GM12892 (cell line): Measurements from ENCODE around the gene SYNGR2.

ENCODE experiments used
- DNase-seq: peaks from one replicate; pipeline ENCODE4 v3.0.0; 2011; ENCODE audit not compliant: insufficient read length
- FAIRE-seq: peaks from 2 replicates; lab custom pipeline; 2011; peaks lifted over from hg19 to GRCh38; lab: Jason Lieb, UNC
- POLR2A ChIP-seq: IDR thresholded peaks from 2 replicates; pipeline ENCODE4 v1.6.1; 2011; ENCODE audit warnings: low read depth, low read length, control low read depth
- POLR2AphosphoS5 ChIP-seq: IDR thresholded peaks from 2 replicates; pipeline ENCODE4 v1.6.1; 2011; ENCODE audit warnings: low read depth, low read length, control low read depth
- TAF1 ChIP-seq: IDR thresholded peaks from 2 replicates; pipeline ENCODE4 v1.6.1; 2011; ENCODE audit warnings: low read depth, mild to moderate bottlenecking, control low read depth, low read length, borderline replicate concordance

The SYNGR2 gene

GRCh38 chr17:78184351-78184750 is 16.0 kb downstream of the SYNGR2 start:
- TF ChIP-seq POLR2A (no peak), POLR2AphosphoS5 (no peak), TAF1 (no peak)
- no peak for FAIRE-seq
- no peak for DNase-seq

- TF ChIP-seq POLR2AphosphoS5, result no peak
- FAIRE-seq, result no peak
- no peak for DNase-seq
Observed at GRCh38 chr17:78184868-78185267, 16.5 kb downstream of the SYNGR2 start.

- TF ChIP-seq POLR2AphosphoS5, result no peak
- no peak for TF ChIP-seq TAF1
- TF ChIP-seq POLR2A, result no peak
- FAIRE-seq (no peak), DNase-seq (no peak)
Observed at GRCh38 chr17:78185981-78186691, 17.8 kb downstream of the SYNGR2 start.

- FAIRE-seq (peak; percentile 98), DNase-seq (peak; percentile 99)
- TF ChIP-seq TAF1 (peak; percentile 18; the same call in 1 of the 2 replicates), POLR2AphosphoS5 (peak; percentile 96), POLR2A (peak; percentile 96)
Observed at GRCh38 chr17:78186692-78187595, 18.6 kb downstream of the SYNGR2 start, which contains the start of the genes AFMID and TK1. Gene AFMID, plus strand, starts transcription at chr17:78187362. Its CDS starts 9 bp downstream, at chr17:78187371. Gene TK1, minus strand, starts transcription at chr17:78187052. Its CDS starts 58 bp downstream, at chr17:78186994.

DNA sequence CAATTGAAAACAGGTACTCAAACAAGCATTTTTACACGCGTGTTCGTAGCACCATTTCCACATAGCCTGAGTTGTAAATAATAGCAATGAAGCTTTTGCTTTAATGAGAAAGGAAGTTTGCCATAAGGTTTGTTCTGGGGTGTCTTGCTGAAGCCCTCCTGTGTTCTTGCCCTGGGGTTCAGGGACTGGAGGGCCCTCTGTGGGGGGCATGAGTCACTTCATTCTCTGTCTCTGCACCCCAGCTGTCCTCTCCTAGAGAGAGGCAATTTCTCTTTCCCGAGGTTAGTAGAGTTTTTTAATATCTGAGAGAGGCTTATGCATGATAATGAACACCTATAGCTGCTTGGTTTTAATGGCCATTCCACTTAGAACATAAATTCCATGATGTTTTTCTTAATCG is 28.3 kb downstream of the SYNGR2 start:
- DNase-seq (no peak), FAIRE-seq (no peak)
- TF ChIP-seq POLR2AphosphoS5 (no peak), POLR2A (no peak), TAF1 (no peak)

DNA sequence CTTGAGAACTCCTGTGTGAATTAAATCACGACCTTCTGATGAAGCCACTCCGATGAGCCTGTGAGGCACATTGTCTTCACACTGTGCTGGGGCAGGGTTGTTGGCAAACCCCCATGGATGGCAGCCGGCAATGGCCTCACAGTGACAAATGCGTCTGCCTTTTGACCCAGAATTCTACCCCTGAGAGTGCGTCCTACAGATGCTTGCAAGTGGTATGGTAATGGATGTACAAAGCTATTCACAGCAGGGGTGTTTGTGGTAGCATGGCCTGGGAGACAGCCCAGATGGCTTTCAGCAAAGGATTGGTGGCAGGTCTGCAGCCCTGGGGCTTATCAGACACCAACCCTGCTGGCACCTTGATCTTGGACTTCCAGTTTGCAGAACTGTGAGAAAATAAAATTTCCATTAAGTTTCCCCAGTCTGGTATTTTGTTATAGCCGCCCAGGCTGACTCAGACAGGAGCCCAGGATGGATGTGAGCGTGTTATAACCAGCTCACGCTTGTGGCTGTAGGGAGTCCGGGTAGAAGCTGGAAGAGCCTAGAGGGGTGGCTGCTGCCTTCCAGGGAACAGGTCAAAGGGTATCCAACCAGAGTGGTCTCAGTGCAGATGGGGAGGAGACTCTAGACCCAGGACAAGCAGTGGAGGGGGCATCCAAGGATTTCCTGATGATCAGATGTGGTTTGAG is 28.9 kb downstream of the SYNGR2 start:
- FAIRE-seq (no peak), DNase-seq (no peak)
- no peak for TF ChIP-seq TAF1
- TF ChIP-seq POLR2A, result no peak
- no peak for TF ChIP-seq POLR2AphosphoS5

- FAIRE-seq (no peak), DNase-seq (no peak)
- TF ChIP-seq POLR2A, result no peak
- TF ChIP-seq POLR2AphosphoS5, result no peak
- no peak for TF ChIP-seq TAF1
Observed at GRCh38 chr17:78200451-78200850, 32.1 kb downstream of the SYNGR2 start.

GRCh38 chr17:78202666-78203065 is 34.3 kb downstream of the SYNGR2 start:
- FAIRE-seq (no peak), DNase-seq (no peak)
- TF ChIP-seq TAF1, result no peak
- no peak for TF ChIP-seq POLR2AphosphoS5
- TF ChIP-seq POLR2A, result no peak

DNA sequence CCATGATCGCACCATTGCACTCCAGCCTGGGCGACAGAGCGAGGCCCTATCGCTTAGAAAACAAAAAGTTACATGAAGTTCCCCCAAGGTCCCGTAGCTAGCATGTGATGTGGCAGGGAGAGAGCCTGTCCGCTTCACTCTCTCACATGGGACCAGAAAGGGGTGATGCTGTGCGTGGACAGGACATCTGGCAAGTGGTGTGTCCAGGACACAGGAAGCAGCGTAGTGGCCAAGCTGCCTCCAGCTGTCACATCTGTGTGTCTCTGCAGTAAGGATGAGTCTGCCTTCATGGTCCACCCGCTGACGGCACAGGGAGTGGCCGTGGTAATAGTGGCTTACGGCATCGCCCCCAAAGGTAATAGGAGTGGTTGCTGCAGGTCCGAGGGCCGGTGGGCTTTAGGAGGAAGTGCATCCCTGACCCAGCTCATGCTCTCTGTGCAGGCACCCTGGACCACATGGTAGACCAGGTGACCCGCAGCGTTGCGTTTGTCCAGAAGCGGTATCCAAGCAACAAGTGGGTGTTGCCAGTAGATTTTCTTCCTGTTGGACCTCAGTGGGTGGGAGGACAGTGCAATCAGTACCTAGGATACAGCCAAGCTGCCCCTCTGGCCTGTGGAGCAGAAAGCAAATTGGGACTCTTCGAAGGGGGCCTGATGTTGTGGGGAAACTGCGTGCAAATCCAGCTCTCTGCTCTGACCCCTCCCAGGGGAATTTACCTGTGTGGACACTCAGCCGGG is 36.2 kb downstream of the SYNGR2 start:
- FAIRE-seq, result no peak

GRCh38 chr17:78205124-78205775 is 36.9 kb downstream of the SYNGR2 start:
- TF ChIP-seq TAF1 (no peak), POLR2AphosphoS5 (no peak), POLR2A (no peak)
- no peak for DNase-seq
- FAIRE-seq, result no peak

More for the DNA sequence above, 36.2 kb downstream of the SYNGR2 start:
- DNase-seq, result no peak
- TF ChIP-seq POLR2AphosphoS5 (0 out of 2 replicates have a peak, but pooled peaks have one; percentile 36), POLR2A (no peak)

GRCh38 chr17:78206298-78206697 is 37.9 kb downstream of the SYNGR2 start:
- DNase-seq, result no peak
- FAIRE-seq, result no peak
- TF ChIP-seq TAF1, result no peak
- TF ChIP-seq POLR2A, result no peak
- TF ChIP-seq POLR2AphosphoS5, result no peak
